HT-29 (cell line): ENCODE measurements around the gene PLXDC1. TPM values are rescaled to one million over a fixed set of nuclear protein-coding genes. Genes with fewer than 3 reads are reported as not detected.

Experiments used
- DNase-seq: peaks from one replicate; pipeline ENCODE4 v3.0.0-alpha.2; 2015; ENCODE audit warnings: low spot score
- small RNA-seq: library from RNA; depleted of rRNA; stranded (forward); fragments of <200 nt; gene quantifications from one replicate; pipeline ENCODE3, GENCODE V24; 2014
- total RNA-seq: library from RNA; depleted of rRNA; stranded (reverse); fragments of >200 nt; shearing (Covaris generic); gene quantifications from 2 replicates; pipeline ENCODE4 v1.2.3, GENCODE V29; 2014; rRNA removed

The PLXDC1 gene
- total RNA-seq, 1 experiment from 2014 or later = not detected

DNA sequence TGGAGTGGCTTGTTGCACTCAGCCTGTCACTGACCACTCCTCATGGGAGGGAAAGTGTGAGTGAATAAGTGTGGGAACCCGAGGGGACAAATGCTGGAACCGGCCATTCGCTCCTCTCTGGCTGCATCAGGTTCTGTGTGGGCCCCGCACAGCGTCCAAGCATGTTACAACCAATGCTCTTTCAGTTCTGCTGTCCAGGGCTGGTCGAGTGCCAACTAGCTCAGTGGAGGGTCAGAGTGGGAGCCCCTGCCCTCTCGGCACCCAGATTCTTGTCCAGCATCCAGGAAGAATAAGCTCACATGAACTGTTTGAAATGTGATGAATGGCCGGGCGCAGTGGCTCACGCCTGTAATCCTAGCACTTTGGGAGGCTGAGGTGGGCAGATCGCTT, 135.9 kb downstream of the PLXDC1 start:
- DNase-seq = no peak

DNA sequence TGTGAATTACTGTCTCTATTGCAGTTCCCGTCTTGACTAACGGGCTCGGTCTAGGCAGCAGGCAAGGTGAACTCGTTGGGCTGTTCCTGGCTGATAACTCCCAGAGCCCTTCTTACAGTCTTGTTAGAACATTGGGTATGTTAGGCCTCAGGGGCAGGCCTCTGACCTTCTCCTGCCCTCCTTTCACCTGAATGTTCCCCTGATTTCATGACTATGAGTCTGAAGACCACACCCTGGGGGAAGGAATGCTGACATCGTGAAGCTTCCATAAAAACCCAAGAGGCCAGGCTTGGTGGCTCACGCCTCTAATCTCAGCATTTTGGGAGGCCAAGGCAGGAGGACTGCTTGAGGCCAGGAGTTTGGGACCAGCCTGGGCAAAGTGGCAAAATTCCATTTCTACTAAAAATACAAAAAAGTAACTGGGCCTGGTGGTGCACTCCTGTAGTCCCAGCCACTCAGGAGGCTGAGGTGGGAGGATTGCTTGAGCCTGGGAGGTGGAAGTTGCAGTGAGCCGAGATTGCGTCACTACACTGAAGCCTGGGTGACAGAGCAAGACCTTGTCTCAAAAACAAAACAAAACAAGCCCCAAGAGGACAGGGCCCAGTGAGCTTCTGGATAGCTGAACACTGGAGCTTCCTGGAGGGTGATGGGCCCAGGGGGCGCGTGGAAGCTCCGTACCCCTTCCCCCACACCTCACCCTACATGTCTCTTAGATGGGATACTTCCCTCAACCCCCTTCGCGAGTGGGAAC, 136.5 kb downstream of the PLXDC1 start:
- no peak for DNase-seq

DNA sequence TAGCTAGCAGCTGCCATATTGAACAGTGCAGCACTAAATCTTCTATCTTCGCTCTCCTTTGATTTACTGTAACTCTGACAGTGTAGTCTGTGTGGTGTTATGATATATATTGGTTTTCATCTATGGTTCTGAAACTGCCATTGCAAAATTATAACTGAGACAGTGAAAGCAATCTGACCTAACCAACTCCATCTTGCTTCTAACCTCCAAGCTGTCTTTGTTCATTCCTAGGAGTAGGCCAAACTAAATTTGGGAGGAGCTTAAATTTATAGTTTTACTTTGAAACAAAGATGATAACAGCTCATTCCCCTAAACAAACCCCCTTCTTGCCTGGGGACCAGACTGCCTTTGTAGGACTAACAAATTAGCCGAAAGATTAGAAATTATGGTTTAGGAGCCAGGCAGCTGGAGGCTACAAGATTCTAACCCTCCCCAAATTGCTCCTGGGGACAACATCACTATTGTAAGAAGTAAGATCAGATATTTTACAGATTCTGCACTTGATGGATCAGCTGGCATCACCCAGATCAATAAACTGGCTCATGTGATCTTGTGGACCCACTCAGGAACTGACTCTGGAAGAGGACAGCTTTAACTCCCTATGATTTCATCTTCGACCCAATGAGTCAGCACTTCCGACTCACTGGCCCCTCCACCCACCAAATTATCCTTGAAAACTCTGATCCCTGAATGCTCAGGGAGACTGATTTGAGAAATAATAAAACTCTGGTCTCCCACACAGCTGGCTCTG, 137.2 kb downstream of the PLXDC1 start:
- no peak for DNase-seq

Small RNA genes lying within 50 kb of the gene (small RNA-seq; reads per million reads assigned to genes)
- not detected for gene AC091178.1

Other genes with a start within 250 kb of the PLXDC1 start
- not detected in 2 replicates for gene FBXO47, start 184.2 kb downstream of the PLXDC1 start, total RNA-seq
- gene ARL5C, start 14.5 kb upstream of the PLXDC1 start, total RNA-seq = not detected in 2 replicates
- gene CACNB1, start 46.0 kb upstream of the PLXDC1 start, total RNA-seq = 3.5 and 6.5 TPM in 2 replicates
- 2,436 and 2,711 TPM in 2 replicates for gene RPL19, start 48.6 kb upstream of the PLXDC1 start, total RNA-seq
- gene STAC2, start 74.3 kb upstream of the PLXDC1 start, total RNA-seq = 0.28 TPM in 1 of 2 replicates, not detected in the other
- gene FBXL20, start 250.0 kb upstream of the PLXDC1 start, total RNA-seq = 3.3 and 4.7 TPM in 2 replicates